Measurements from ENCODE around the gene PLP1. TPM values are rescaled to one million over a fixed set of nuclear protein-coding genes. Genes with fewer than 3 reads are reported as not detected.

Gene PLP1
- total and polyA plus RNA-seq, 2 of the 8 experiments (the other 6 are each of a cell fraction or from before 2014, with no cell fraction given) = 49.2 to 218 TPM

GRCh38 chrX:103742339-103742738, 34.3 kb upstream of the PLP1 start:
- DNase-seq (ENCODE audit: low read depth in 1 of 2, low spot score in 2 of 2) (peak in 1 of 2 experiments; percentile 36), FAIRE-seq (peak; percentile 99)
- Histone ChIP-seq H3K27ac (ENCODE audit: low read depth, low read length) (peak overlapping the region; percentile 81), H3K36me3 (ENCODE audit: control insufficient read depth in 2 of 4, insufficient read depth in 4 of 4, low read length in 3 of 4) (peaks cover 0 to 10% (median 0%) of the 10 kb centered on the region in 4 experiments; a peak in 2 of 8 replicates), H3K9me3 (ENCODE audit: insufficient read depth in 2 of 2, low read depth in 1 of 2, low read length in 1 of 2) (no peaks in the 10 kb centered on the region), H4K5ac (ENCODE audit: insufficient read length, low read depth, low read length) (no peak overlapping the region), H3K4me2 (ENCODE audit: insufficient read depth in 1 of 2, low read depth in 2 of 2, low read length in 2 of 2) (peak overlapping the region; percentile 65 to 84), H2BK120ac (replicated peaks; ENCODE audit: low read depth, low read length) (no peak overlapping the region), H2AFZ (ENCODE audit: low read length) (no peak overlapping the region), H2BK12ac (ENCODE audit: low read depth, low read length) (no peak overlapping the region; the same call in 1 of the 2 replicates), H3K14ac (ENCODE audit: insufficient read length) (no peak overlapping the region), H3K56ac (replicated peaks; ENCODE audit: insufficient read length, low read depth, low read length) (no peak overlapping the region), H3K9ac (replicated peaks in 1 of 4; ENCODE audit: extremely low read depth in 1 of 4, low read depth in 3 of 4, low read length in 3 of 4) (no peak overlapping the region; a peak in 1 of 7 replicates), H3K4me1 (replicated peaks in 1 of 4; ENCODE audit: control insufficient read depth in 3 of 4, insufficient read depth in 4 of 4, low read length in 3 of 4) (peaks cover 2 to 18% (median 9%) of the 10 kb centered on the region in 4 experiments; a peak in 5 of 7 replicates), H3K27me3 (replicated peaks in 1 of 4; ENCODE audit: control insufficient read depth in 3 of 4, extremely low read depth in 1 of 4, insufficient read depth in 3 of 4, low read length in 3 of 4) (no peaks in the 10 kb centered on the region), H3K4ac (replicated peaks; ENCODE audit: insufficient read length, low read depth, low read length) (no peak overlapping the region), H4K20me1 (replicated peaks in 1 of 2; ENCODE audit: control insufficient read depth in 1 of 2, insufficient read depth in 2 of 2, low read length in 2 of 2) (peaks cover 0 to 13% of the 10 kb centered on the region in 2 experiments), H3K79me1 (ENCODE audit: low read depth, low read length) (peaks cover 5% of the 10 kb centered on the region; the same call in 1 of the 2 replicates), H4K91ac (replicated peaks; ENCODE audit: insufficient read length, low read length) (no peak overlapping the region), H3K23me2 (ENCODE audit: low read depth, low read length) (0 out of 2 replicates have a peak, but pooled peaks cover 6% of the 10 kb centered on the region), H2AK5ac (ENCODE audit: low read depth, low read length) (no peak overlapping the region), H3K4me3 (ENCODE audit: extremely low read depth in 1 of 4, insufficient read depth in 2 of 4, low read depth in 3 of 4, low read length in 4 of 4) (peak overlapping the region; percentile 55 to 93 (median 68)), H3K23ac (ENCODE audit: insufficient read length) (no peak overlapping the region), H2BK15ac (ENCODE audit: low read length) (no peak overlapping the region), H3K18ac (ENCODE audit: extremely low read depth, low read length) (peak overlapping the region; percentile 83; the same call in 1 of the 2 replicates), H2BK20ac (ENCODE audit: low read length) (no peak overlapping the region), H4K8ac (ENCODE audit: extremely low read depth, insufficient read depth, low read length) (no peak overlapping the region), H2BK5ac (ENCODE audit: low read depth, low read length) (0 out of 2 replicates have a peak overlapping the region, but pooled peaks have one; percentile 98), H3K79me2 (ENCODE audit: control insufficient read depth in 1 of 2, insufficient read depth in 2 of 2, low read length in 2 of 2) (peaks cover 13 to 47% of the 10 kb centered on the region in 2 experiments; a peak in 3 of 4 replicates)
- POLR2A ChIA-PET (ENCODE audit: partially characterized antibody) = interaction anchor here (0.6 to 3.4 kb wide), 23 partner anchors 8 to 89 kb away, joined by 3 to 26 read pairs (median 4); partner anchors contain the start of genes MORF4L2, PLP1 and TMEM31
- 0% methylated on average over 3 of the region's 6 CpGs; no CpG with 5 or more reads in 1 of the 2 experiments for WGBS, 2 experiments (ENCODE audit: extremely low coverage in 1 of 2, insufficient coverage in 1 of 2, insufficient read length in 1 of 2, insufficient replicate concordance in 2 of 2, low coverage in 1 of 2, low lambda C conversion rate in 2 of 2, missing lambda C conversion rate in 1 of 2)
- CTCF ChIA-PET (ENCODE audit: partially characterized antibody) = interaction anchor here (0.9 to 1.5 kb wide), 5 partner anchors 10 to 32 kb away, joined by 3 to 5 read pairs (median 3); partner anchors contain the start of gene TMEM31
- TF ChIP-seq POU5F1 (IDR thresholded peaks at IDR 0.05; ENCODE audit: low read depth, low read length) (peak; percentile 40; the same call in 1 of the 2 replicates), SIN3A (conservative IDR thresholded peaks at IDR 0.05 in 1 of 2, IDR thresholded peaks at IDR 0.05 in 1 of 2; ENCODE audit: low read depth in 1 of 2, low read length in 2 of 2) (0 out of 4 replicates have a peak, but pooled peaks of 1 of the 2 experiments have one; percentile 36), ZNF274 (IDR thresholded peaks at IDR 0.05; ENCODE audit: borderline replicate concordance, extremely low read depth, low read length) (no peak), TBP (IDR thresholded peaks at IDR 0.05; ENCODE audit: low read depth, low read length) (peak; percentile 64), CHD2 (IDR thresholded peaks at IDR 0.05; ENCODE audit: low read length) (no peak), SP1 (IDR thresholded peaks at IDR 0.05; ENCODE audit: low read depth, low read length) (peak; percentile 56; the same call in 1 of the 2 replicates), EGR1 (IDR thresholded peaks at IDR 0.05; ENCODE audit: borderline replicate concordance, low read depth, low read length) (no peak), YY1 (IDR thresholded peaks at IDR 0.05; ENCODE audit: low read depth, low read length) (no peak), TAF1 (IDR thresholded peaks at IDR 0.05; ENCODE audit: low read depth, low read length) (peak; percentile 64), POLR2A (IDR thresholded peaks at IDR 0.05; ENCODE audit: control extremely low read depth in 1 of 2, low read depth in 2 of 2, low read length in 2 of 2) (peak; percentile 33 to 47; a peak in 2 of 3 replicates), TAF7 (optimal IDR thresholded peaks at IDR 0.05; ENCODE audit: borderline replicate concordance, low read depth, low read length) (peak; percentile 35)
- TF ChIP-seq, protein P1, sequence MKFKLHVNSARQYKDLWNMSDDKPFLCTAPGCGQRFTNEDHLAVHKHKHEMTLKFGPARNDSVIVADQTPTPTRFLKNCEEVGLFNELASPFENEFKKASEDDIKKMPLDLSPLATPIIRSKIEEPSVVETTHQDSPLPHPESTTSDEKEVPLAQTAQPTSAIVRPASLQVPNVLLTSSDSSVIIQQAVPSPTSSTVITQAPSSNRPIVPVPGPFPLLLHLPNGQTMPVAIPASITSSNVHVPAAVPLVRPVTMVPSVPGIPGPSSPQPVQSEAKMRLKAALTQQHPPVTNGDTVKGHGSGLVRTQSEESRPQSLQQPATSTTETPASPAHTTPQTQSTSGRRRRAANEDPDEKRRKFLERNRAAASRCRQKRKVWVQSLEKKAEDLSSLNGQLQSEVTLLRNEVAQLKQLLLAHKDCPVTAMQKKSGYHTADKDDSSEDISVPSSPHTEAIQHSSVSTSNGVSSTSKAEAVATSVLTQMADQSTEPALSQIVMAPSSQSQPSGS (IDR thresholded peaks at IDR 0.05; ENCODE audit: low read length) = no peak
